Inferior parietal cortex (tissue), 1 donor: ENCODE results near the gene CACNA2D3.

Experiments
- DNase-seq: peaks from one replicate; pipeline ENCODE4 v3.0.0-alpha.2; 2016; ENCODE audit errors: extremely low spot score

CACNA2D3 gene

GRCh38 chr3:54217828-54218227 lies 95.5 kb downstream of the CACNA2D3 start:
- DNase-seq, result no peak

GRCh38 chr3:54222316-54222715 lies 100.0 kb downstream of the CACNA2D3 start:
- DNase-seq, result no peak

GRCh38 chr3:54223063-54223462 lies 100.7 kb downstream of the CACNA2D3 start:
- no peak for DNase-seq

GRCh38 chr3:54225841-54226528 lies 103.6 kb downstream of the CACNA2D3 start:
- DNase-seq, result no peak

- no peak for DNase-seq
Measured at GRCh38 chr3:54228806-54229205, 106.5 kb downstream of the CACNA2D3 start.

GRCh38 chr3:54232618-54233017 lies 110.3 kb downstream of the CACNA2D3 start:
- DNase-seq, result no peak

- no peak for DNase-seq
Measured at GRCh38 chr3:54235998-54236397, 113.6 kb downstream of the CACNA2D3 start.

- no peak for DNase-seq
Measured at GRCh38 chr3:54237109-54237508, 114.8 kb downstream of the CACNA2D3 start.

- DNase-seq, result no peak
Measured at GRCh38 chr3:54237788-54238502, 115.6 kb downstream of the CACNA2D3 start.

- no peak for DNase-seq
Measured at GRCh38 chr3:54240309-54240708, 118.0 kb downstream of the CACNA2D3 start.

GRCh38 chr3:54243056-54243931 lies 120.9 kb downstream of the CACNA2D3 start:
- peak; percentile 40 for DNase-seq

- DNase-seq, result no peak
Measured at GRCh38 chr3:54243960-54244682, 121.8 kb downstream of the CACNA2D3 start.

GRCh38 chr3:54251705-54252104 lies 129.4 kb downstream of the CACNA2D3 start:
- no peak for DNase-seq

- no peak for DNase-seq
Measured at GRCh38 chr3:54257125-54257720, 134.9 kb downstream of the CACNA2D3 start.

GRCh38 chr3:54259636-54260035 lies 137.3 kb downstream of the CACNA2D3 start:
- DNase-seq, result no peak

- no peak for DNase-seq
Measured at GRCh38 chr3:54261141-54261540, 138.8 kb downstream of the CACNA2D3 start.

- no peak for DNase-seq
Measured at GRCh38 chr3:54262541-54262940, 140.2 kb downstream of the CACNA2D3 start.

GRCh38 chr3:54262946-54263345 lies 140.6 kb downstream of the CACNA2D3 start:
- no peak for DNase-seq

- no peak for DNase-seq
Measured at GRCh38 chr3:54264050-54264449, 141.7 kb downstream of the CACNA2D3 start.

GRCh38 chr3:54270816-54271526 lies 148.6 kb downstream of the CACNA2D3 start:
- no peak for DNase-seq

GRCh38 chr3:54273791-54274190 lies 151.4 kb downstream of the CACNA2D3 start:
- no peak for DNase-seq
